ENCODE results near the gene ARRDC2. TPM values are rescaled to one million over a fixed set of nuclear protein-coding genes. Genes with fewer than 3 reads are reported as not detected.

The ARRDC2 gene
- total and polyA plus RNA-seq, 2 of the 13 experiments (the other 11 are each of a cell fraction or from before 2014, with no cell fraction given) = 2.1 to 3.4 TPM

GRCh38 chr19:18027151-18027550 is 19.2 kb downstream of the ARRDC2 start:
- H3K9me3 ChIP-seq (ENCODE audit: low read length) = no peaks in the 10 kb centered on the region
- 45% methylated on average over 4 of the region's 4 CpGs for WGBS (ENCODE audit: low lambda C conversion rate)
- ChIA-PET POLR2A (no interaction called here), CTCF (ENCODE audit: low intra/inter-chr PET ratio, low total read pairs) (no interaction called here)
- H3K27me3 ChIP-seq (ENCODE audit: control insufficient read depth in 1 of 2, insufficient read depth in 2 of 2, low read length in 2 of 2) = peaks cover 0 to 3% of the 10 kb centered on the region in 2 experiments; a peak in 1 of 5 replicates
- DNase-seq (ENCODE audit: low spot score) (no peak), FAIRE-seq (no peak), ATAC-seq (no peak)
- TF ChIP-seq ZFP36 (IDR thresholded peaks at IDR 0.05; ENCODE audit: borderline replicate concordance, low read depth, low read length, partially characterized antibody) = peak; percentile 25
- no peak for TF ChIP-seq HES4 (CRISPR knock-in tag; IDR thresholded peaks at IDR 0.05; ENCODE audit: borderline replicate concordance)
- 0 out of 2 replicates have a peak, but pooled peaks have one; percentile 32 for TF ChIP-seq ZMYM3 (CRISPR knock-in tag; IDR thresholded peaks at IDR 0.05)
- H3K4me3 ChIP-seq (replicated peaks in 1 of 3; ENCODE audit: insufficient read depth in 1 of 3, low read depth in 2 of 3, low read length in 3 of 3) = no peak overlapping the region
- BruUV-seq (replicated peaks) = no TSS peak
- no peak overlapping the region for H3K4me2 ChIP-seq (ENCODE audit: low read depth, low read length)
- H2AFZ ChIP-seq (ENCODE audit: low read length) = no peak overlapping the region
- H3K9ac ChIP-seq (ENCODE audit: insufficient read depth, low read depth, low read length) = no peak overlapping the region
- H4K20me1 ChIP-seq (ENCODE audit: insufficient read depth, low read length) = no peaks in the 10 kb centered on the region
- H3K36me3 ChIP-seq (replicated peaks in 1 of 2; ENCODE audit: control insufficient read depth in 1 of 2, insufficient read depth in 2 of 2, low read length in 2 of 2) = no peaks in the 10 kb centered on the region
- in situ Hi-C loops (cut with HindIII; ENCODE audit: extremely low pct_ligation_motif_present, low pct_unique_long_range_greater_than_20kb) = no loop called here
- H3K4me1 ChIP-seq (ENCODE audit: insufficient read depth, low read length) = peaks cover 43% of the 10 kb centered on the region
- H3K79me2 ChIP-seq (ENCODE audit: insufficient read depth, low read length) = no peaks in the 10 kb centered on the region
- intact Hi-C loops (cut with micrococcal nuclease; ENCODE audit: unreplicated experiment) = no loop called here
- H3K27ac ChIP-seq (ENCODE audit: extremely low read length, insufficient read depth, low read length) = no peak overlapping the region

- BruUV-seq (replicated peaks) = no TSS peak
- Histone ChIP-seq H3K27ac (ENCODE audit: extremely low read length, insufficient read depth, low read length) (no peak overlapping the region), H3K4me2 (ENCODE audit: low read depth, low read length) (peak overlapping the region; percentile 42), H3K4me3 (replicated peaks in 1 of 3; ENCODE audit: insufficient read depth in 1 of 3, low read depth in 2 of 3, low read length in 3 of 3) (peak overlapping the region in 1 of 3 experiments; percentile 27; a peak in 1 of 6 replicates), H3K4me1 (ENCODE audit: insufficient read depth, low read length) (peaks cover 24% of the 10 kb centered on the region), H3K9ac (ENCODE audit: insufficient read depth, low read depth, low read length) (0 out of 2 replicates have a peak overlapping the region, but pooled peaks have one; percentile 5), H3K36me3 (replicated peaks in 1 of 2; ENCODE audit: control insufficient read depth in 1 of 2, insufficient read depth in 2 of 2, low read length in 2 of 2) (no peaks in the 10 kb centered on the region), H4K20me1 (ENCODE audit: insufficient read depth, low read length) (no peaks in the 10 kb centered on the region), H3K79me2 (ENCODE audit: insufficient read depth, low read length) (no peaks in the 10 kb centered on the region), H3K9me3 (ENCODE audit: low read length) (no peaks in the 10 kb centered on the region), H3K27me3 (ENCODE audit: control insufficient read depth in 1 of 2, insufficient read depth in 2 of 2, low read length in 2 of 2) (peaks cover 0 to 3% of the 10 kb centered on the region in 2 experiments; a peak in 1 of 5 replicates), H2AFZ (ENCODE audit: low read length) (no peak overlapping the region)
- intact Hi-C loops (cut with micrococcal nuclease; ENCODE audit: unreplicated experiment) (no loop called here), in situ Hi-C loops (cut with HindIII; ENCODE audit: extremely low pct_ligation_motif_present, low pct_unique_long_range_greater_than_20kb) (no loop called here)
- ATAC-seq (peak; percentile 84), DNase-seq (ENCODE audit: low spot score) (peak; percentile 79), FAIRE-seq (peak; percentile 30)
- ChIA-PET POLR2A (interaction anchor here (0.7 to 2.6 kb wide), 5 partner anchors 9 to 16 kb away, joined by 3 to 8 read pairs (median 4); no protein-coding TSS in a partner anchor), CTCF (ENCODE audit: low intra/inter-chr PET ratio, low total read pairs) (no interaction called here)
- WGBS (ENCODE audit: low lambda C conversion rate) = no CpG with 5 or more reads among the region's 8 CpGs
- TF ChIP-seq HOXA5 (CRISPR knock-in tag; IDR thresholded peaks at IDR 0.05) (no peak), ZBTB3 (CRISPR knock-in tag; IDR thresholded peaks at IDR 0.05; ENCODE audit: borderline replicate concordance, low read depth) (no peak), CBX5 (CRISPR knock-in tag; IDR thresholded peaks at IDR 0.05; ENCODE audit: borderline replicate concordance) (no peak; the same call in 1 of the 2 replicates), TBX2 (CRISPR knock-in tag; IDR thresholded peaks at IDR 0.05; ENCODE audit: borderline replicate concordance) (peak; percentile 93), EP300 (IDR thresholded peaks at IDR 0.05; ENCODE audit: low read depth in 2 of 2, low read length in 2 of 2) (0 out of 4 replicates have a peak, but pooled peaks of 1 of the 2 experiments have one; percentile 4), EP300 (CRISPR knock-in tag; IDR thresholded peaks at IDR 0.05; ENCODE audit: borderline replicate concordance) (no peak), NR2C2 (CRISPR knock-in tag; IDR thresholded peaks at IDR 0.05; ENCODE audit: borderline replicate concordance) (0 out of 2 replicates have a peak, but pooled peaks have one; percentile 37), TEAD3 (CRISPR knock-in tag; optimal IDR thresholded peaks at IDR 0.05; ENCODE audit: borderline replicate concordance) (peak; percentile 35), TARDBP (CRISPR knock-in tag; IDR thresholded peaks at IDR 0.05) (no peak), FOXK1 (CRISPR knock-in tag; IDR thresholded peaks at IDR 0.05; ENCODE audit: borderline replicate concordance, low read depth) (peak; percentile 59; the same call in 1 of the 2 replicates), ZGPAT (CRISPR knock-in tag; IDR thresholded peaks at IDR 0.05) (no peak; the same call in none of the 2 replicates), SPEN (CRISPR knock-in tag; IDR thresholded peaks at IDR 0.05; ENCODE audit: low read depth) (peak; percentile 31; the same call in 1 of the 2 replicates), SALL1 (CRISPR knock-in tag; IDR thresholded peaks at IDR 0.05) (peak; percentile 76), SRSF4 (IDR thresholded peaks at IDR 0.05; ENCODE audit: low read depth, low read length, poor library complexity, severe bottlenecking) (no peak)
Observed at GRCh38 chr19:18029617-18030338, 21.8 kb downstream of the ARRDC2 start.
